Uterus (tissue), 4 donors: ENCODE results near the gene AIFM3. TPM values are rescaled to one million over a fixed set of nuclear protein-coding genes. Genes with fewer than 3 reads are reported as not detected.

Source experiments
- DNase-seq, 2 donors: peaks; one replicate each; pipeline ENCODE4 v3.0.0-alpha.2; 2019 to 2020
- H3K27ac ChIP-seq, 2 donors: fragments of 200-600 bp; sonication (generic); 1 replicate in 1 of 2; 2 replicates in 1 of 2; pipeline ENCODE4 v1.5.1; 2016 to 2018
- H3K27me3 ChIP-seq, 2 donors: fragments of 200-600 bp; sonication (generic); one replicate each; pipeline ENCODE4 v1.5.1; 2018 to 2019; ENCODE audit warnings: control low read depth in 1 of 2
- H3K36me3 ChIP-seq, 2 donors: fragments of 200-600 bp; sonication (generic); one replicate each; pipeline ENCODE4 v1.5.1; 2019; ENCODE audit warnings: control low read depth in 1 of 2
- H3K4me1 ChIP-seq, 2 donors: fragments of 200-600 bp; sonication (generic); one replicate each; pipeline ENCODE4 v1.5.1; 2018 to 2019; ENCODE audit warnings: control low read depth in 1 of 2
- H3K4me3 ChIP-seq, 2 donors: fragments of 200-600 bp; sonication (generic); 1 replicate in 1 of 2; 2 replicates in 1 of 2; pipeline ENCODE4 v1.5.1; 2018 to 2019; ENCODE audit warnings: mild to moderate bottlenecking in 1 of 2
- H3K9me3 ChIP-seq, 2 donors: fragments of 200-600 bp; sonication (generic); one replicate each; pipeline ENCODE4 v1.5.1; 2019; ENCODE audit warnings: control low read depth in 1 of 2
- POLR2A ChIP-seq, 2 donors: fragments of 450-650 bp; IDR thresholded peaks; one replicate each; pipeline ENCODE4 v1.6.1; 2016; ENCODE audit warnings: antibody characterized with exemption in 2 of 2, mild to moderate bottlenecking in 1 of 2, moderate library complexity in 1 of 2
- intact Hi-C: fragments of 100-400 bp; cut with DNase I; formaldehyde crosslinking; loops from one replicate; pipeline ENCODE4 v1.15.1; 2023; ENCODE audit warnings: low total_unique reads
- total RNA-seq, 4 donors: library from RNA; depleted of rRNA in 3 of 4; stranded (reverse); fragments of >200 nt in 3 of 4; gene quantifications; one replicate each; pipeline versions ENCODE4 v1.1.0 to v1.2.4, GENCODE V29; 2014 to 2023
- TF ChIP-seq, protein P1 (sequence below), 4 experiments: fragments of 200-600 bp in 2 of 4; fragments of 450-650 bp in 2 of 4; sonication (generic) in 2 of 4; IDR thresholded peaks; one replicate each; pipeline ENCODE4 v1.5.1; 2016 to 2019; ENCODE audit warnings: antibody characterized with exemption in 4 of 4, mild to moderate bottlenecking in 2 of 4, moderate library complexity in 1 of 4
- donor health status: DM: yes; HTN: yes; CAD: no.

The AIFM3 gene
- total RNA-seq, 4 donors from 2014 or later: 3.2 to 3.4 TPM; not detected in 2

DNA sequence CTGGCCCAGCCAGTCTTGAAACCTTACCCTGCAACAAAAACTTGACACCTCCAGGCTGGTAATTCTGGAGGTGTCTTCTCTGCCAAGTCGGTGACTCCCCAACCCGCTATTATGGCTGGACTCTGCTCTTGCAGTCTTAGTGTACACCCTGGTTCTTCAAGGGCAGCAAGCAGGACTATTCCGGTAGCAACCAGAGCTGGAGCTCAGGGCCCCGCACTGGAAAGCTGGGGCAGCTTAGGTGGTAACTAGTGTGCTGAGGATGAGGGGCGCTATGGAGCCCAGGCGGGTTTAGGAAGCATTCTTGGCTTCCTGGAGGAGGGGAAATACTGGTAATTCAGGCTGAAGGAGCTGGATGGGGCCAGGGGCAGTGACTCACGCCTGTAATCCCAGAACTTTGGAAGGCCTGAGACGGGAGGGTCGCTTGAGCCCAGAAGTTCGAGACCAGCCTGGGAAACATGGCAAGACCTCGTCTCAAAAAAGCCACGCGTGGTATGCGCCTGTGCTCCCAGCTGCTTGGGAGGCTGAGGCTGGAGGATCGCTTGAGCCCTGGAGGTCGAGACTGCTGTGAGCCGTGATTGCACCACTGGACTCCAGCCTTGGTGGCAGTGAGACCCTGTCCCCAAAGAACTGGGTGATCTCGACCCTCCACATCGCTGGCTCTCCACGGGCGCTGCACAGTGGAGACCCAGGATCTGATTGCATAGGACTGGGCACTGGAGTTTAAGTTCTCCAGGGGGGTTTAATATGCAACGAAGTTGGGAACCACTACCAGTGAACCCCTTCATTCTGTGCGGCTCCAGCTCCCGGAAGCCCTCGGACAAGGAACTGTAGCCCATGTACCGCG is 10.6 kb upstream of the AIFM3 start:
- no peak for DNase-seq
- H3K27me3 ChIP-seq: no peaks in the 10 kb centered on the region
- H3K36me3 ChIP-seq: no peaks in the 10 kb centered on the region
- no peaks in the 10 kb centered on the region for H3K9me3 ChIP-seq
- peak overlapping the region; percentile 47 to 56 for H3K4me3 ChIP-seq
- TF ChIP-seq POLR2A (IDR thresholded peaks at IDR 0.05): no peak
- no peaks in the 10 kb centered on the region for H3K4me1 ChIP-seq
- H3K27ac ChIP-seq: no peak overlapping the region
- intact Hi-C loops: no loop called here

DNA sequence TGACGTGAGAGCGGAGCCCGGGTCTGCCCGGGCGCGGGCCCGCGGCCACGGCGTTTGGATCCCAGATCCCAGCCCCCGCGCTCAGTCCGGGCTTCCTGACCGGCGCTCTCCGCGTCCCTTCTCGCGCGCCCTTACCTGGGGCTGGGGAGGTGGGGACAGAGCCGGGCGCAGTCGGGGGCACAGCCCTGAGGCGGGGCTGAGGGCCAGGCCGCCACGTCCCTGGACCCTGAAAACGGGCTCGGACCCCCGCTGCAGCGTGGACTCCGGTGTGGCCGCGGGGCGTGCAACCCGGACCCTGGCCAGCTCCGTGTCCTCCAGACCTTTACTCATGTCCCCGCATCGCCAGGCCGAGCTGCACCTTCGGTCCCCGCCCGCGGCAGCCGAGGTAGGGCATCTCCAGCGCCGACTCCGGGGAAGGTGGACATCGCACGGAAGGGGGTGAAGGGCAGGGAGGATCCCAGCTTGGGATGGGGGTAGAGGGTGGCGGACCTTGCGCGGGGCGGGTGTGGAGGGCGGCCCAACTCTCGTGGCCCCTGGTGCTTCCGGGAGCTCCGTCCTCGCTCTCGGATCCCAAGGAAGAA is 9.9 kb upstream of the AIFM3 start:
- Histone ChIP-seq H3K36me3 (no peaks in the 10 kb centered on the region), H3K27ac (no peak overlapping the region), H3K27me3 (no peaks in the 10 kb centered on the region), H3K4me1 (no peaks in the 10 kb centered on the region), H3K4me3 (peak overlapping the region; percentile 47 to 56), H3K9me3 (no peaks in the 10 kb centered on the region)
- no peak for DNase-seq
- intact Hi-C loops: no loop called here
- TF ChIP-seq, protein P1, sequence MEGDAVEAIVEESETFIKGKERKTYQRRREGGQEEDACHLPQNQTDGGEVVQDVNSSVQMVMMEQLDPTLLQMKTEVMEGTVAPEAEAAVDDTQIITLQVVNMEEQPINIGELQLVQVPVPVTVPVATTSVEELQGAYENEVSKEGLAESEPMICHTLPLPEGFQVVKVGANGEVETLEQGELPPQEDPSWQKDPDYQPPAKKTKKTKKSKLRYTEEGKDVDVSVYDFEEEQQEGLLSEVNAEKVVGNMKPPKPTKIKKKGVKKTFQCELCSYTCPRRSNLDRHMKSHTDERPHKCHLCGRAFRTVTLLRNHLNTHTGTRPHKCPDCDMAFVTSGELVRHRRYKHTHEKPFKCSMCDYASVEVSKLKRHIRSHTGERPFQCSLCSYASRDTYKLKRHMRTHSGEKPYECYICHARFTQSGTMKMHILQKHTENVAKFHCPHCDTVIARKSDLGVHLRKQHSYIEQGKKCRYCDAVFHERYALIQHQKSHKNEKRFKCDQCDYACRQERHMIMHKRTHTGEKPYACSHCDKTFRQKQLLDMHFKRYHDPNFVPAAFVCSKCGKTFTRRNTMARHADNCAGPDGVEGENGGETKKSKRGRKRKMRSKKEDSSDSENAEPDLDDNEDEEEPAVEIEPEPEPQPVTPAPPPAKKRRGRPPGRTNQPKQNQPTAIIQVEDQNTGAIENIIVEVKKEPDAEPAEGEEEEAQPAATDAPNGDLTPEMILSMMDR (IDR thresholded peaks at IDR 0.05): no peak
- TF ChIP-seq POLR2A (IDR thresholded peaks at IDR 0.05): no peak

- Histone ChIP-seq H3K27ac (no peak overlapping the region), H3K9me3 (no peaks in the 10 kb centered on the region), H3K4me3 (peak overlapping the region; percentile 47 to 56), H3K36me3 (no peaks in the 10 kb centered on the region), H3K27me3 (no peaks in the 10 kb centered on the region), H3K4me1 (no peaks in the 10 kb centered on the region)
- intact Hi-C loops: no loop called here
- TF ChIP-seq, protein P1 (IDR thresholded peaks at IDR 0.05): no peak
- no peak for TF ChIP-seq POLR2A (IDR thresholded peaks at IDR 0.05)
- DNase-seq: no peak
Measured at GRCh38 chr22:20957683-20958431, 9.2 kb upstream of the AIFM3 start.

DNA sequence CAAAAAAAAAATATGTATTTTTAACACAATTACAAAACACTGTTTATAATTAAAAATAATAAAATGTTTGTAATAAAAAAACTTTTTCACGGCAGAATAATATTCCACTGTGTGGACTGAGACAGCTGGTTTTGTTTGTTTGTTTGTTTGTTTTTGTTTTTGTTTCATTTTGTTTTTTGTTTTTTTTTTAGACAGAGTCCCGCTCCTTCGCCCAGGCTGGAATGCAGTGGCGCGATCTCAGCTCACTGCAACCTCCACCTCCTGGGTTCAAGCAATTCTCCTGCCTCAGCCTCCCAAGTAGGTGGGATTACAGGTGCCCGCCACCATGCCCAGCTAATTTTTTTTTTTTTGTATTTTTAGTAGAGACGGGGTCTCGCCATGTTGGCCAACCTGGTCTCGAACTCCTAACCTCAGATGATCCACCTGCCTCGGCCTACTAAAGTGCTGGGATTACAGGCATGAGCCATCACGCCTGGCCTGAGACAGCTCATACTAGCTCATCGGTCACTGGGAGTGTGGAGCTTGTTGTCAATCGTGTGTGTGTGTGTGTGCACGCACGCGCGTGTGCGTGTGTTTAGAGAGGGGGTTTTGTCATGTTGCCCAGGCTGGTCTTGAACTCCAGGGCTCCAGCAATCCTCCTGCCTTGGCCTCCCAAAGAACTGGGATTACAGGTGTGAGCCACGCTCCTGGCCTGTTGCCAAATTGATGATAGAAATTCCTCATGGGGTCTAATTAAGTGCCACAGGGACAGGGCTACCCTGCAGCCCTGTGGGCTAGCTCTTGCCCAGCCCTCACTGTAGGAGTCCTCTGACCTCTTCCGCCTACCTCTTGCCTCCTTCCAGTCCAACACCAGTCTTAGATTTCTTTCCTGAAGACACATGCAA is 7.2 kb upstream of the AIFM3 start:
- Histone ChIP-seq H3K36me3 (no peaks in the 10 kb centered on the region), H3K4me3 (no peak overlapping the region), H3K27ac (no peak overlapping the region), H3K4me1 (no peaks in the 10 kb centered on the region), H3K27me3 (peaks cover 0 to 8% of the 10 kb centered on the region in 2 donors), H3K9me3 (no peaks in the 10 kb centered on the region)
- no peak for TF ChIP-seq POLR2A (IDR thresholded peaks at IDR 0.05)
- TF ChIP-seq, protein P1 (IDR thresholded peaks at IDR 0.05): no peak
- intact Hi-C loops: no loop called here
- no peak for DNase-seq

DNA sequence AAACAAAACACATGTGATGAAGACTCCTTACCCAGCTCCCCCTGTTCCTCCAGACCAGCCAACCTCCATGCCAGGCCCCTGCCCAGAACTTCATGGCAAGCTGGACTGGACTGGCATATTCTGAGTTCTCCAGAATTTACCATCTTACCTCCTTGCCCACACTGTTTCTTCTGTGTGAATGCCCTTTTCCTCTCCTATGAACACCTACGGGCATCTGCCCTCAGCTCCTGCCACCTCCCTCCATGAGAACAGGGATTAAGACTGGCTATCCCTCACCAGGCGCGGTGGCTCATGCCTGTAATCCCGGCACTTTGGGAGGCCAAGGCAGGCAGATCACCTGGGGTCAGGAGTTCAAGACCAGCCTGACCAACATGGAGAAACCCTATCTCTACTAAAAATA is 6.4 kb upstream of the AIFM3 start:
- DNase-seq: no peak
- intact Hi-C loops: no loop called here
- Histone ChIP-seq H3K4me1 (no peaks in the 10 kb centered on the region), H3K27ac (no peak overlapping the region), H3K27me3 (peaks cover 0 to 11% of the 10 kb centered on the region in 2 donors), H3K4me3 (no peak overlapping the region), H3K9me3 (no peaks in the 10 kb centered on the region), H3K36me3 (no peaks in the 10 kb centered on the region)
- TF ChIP-seq POLR2A (IDR thresholded peaks at IDR 0.05): no peak
- TF ChIP-seq, protein P1 (IDR thresholded peaks at IDR 0.05): no peak
